Measurements from ENCODE around the gene ESF1. TPM values are rescaled to one million over a fixed set of nuclear protein-coding genes. Genes with fewer than 3 reads are reported as not detected.
"Not testable (repeated sequence)": the region's sequence is repeated elsewhere in the genome, so short reads cannot be mapped to it uniquely, and the experiment has no call there.

Gene ESF1
- total RNA-seq, 1 donor from 2014 or later, result 27.2 TPM

DNA sequence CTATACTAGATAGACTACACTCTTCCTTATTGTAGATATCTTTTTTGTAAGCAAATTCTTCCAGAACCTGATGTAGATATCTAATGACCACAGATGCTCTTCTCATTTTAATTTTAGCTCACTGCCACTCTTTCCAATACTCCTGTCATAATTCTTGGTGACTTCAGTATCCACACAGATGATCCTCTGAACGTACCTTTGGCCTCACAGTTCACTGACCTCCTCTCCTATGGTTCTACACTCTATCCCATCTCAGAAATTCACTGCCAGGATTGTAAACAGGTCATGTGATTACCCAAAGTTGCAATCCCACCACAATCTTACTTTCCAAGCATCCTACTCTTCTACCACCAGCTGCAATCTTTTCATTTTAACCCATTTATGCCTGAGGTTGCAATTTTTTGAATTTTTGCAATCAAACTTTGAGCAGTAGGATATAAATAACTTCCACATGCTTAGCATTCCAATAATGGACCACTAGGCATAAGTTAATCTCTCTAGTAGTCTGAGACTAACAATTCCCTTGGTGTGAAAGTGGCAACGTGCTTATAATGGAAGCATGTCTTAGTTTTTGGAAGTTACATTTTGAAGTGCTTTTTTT lies 31.2 kb downstream of the ESF1 start:
- Mint-ChIP-seq H3K27me3 (ENCODE audit: low read depth) (no peaks in the 10 kb centered on the region), H3K27ac (no peak overlapping the region)
- intact Hi-C loops (cut with micrococcal nuclease), result no loop called here

DNA sequence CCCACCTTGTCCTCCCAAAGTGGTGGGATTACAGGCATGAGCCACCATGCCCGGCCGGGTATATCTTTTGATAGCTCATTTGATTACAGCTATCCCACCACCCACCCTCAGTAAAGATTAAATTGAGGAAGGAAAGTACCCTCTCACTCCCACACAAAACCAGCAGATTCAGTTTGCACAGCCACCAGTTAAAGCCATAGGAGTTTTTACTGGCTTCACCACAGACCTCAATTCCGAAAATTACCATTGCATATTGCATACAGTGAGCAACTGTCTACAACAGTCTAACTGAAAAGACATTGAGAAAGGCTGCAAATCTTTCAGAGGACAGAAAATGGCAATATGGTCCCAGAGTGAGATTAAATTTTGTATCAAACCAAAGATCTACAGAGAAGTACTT lies 34.9 kb downstream of the ESF1 start:
- Mint-ChIP-seq H3K9me3 (no peaks in the 10 kb centered on the region), H3K27me3 (ENCODE audit: low read depth) (no peaks in the 10 kb centered on the region), H3K27ac (no peak overlapping the region), H3K4me3 (ENCODE audit: low read depth) (no peak overlapping the region), H3K4me1 (ENCODE audit: low read depth) (no peaks in the 10 kb centered on the region), H3K36me3 (ENCODE audit: low read depth) (peaks cover 11% of the 10 kb centered on the region)
- DNase-seq (ENCODE audit: low spot score), result no peak
- intact Hi-C loops (cut with micrococcal nuclease), result no loop called here

More for the DNA sequence above, 31.2 kb downstream of the ESF1 start:
- no peak overlapping the region for H3K4me3 Mint-ChIP-seq (ENCODE audit: low read depth)
- DNase-seq (ENCODE audit: low spot score), result no peak
- peaks cover 17% of the 10 kb centered on the region for H3K36me3 Mint-ChIP-seq (ENCODE audit: low read depth)
- no peaks in the 10 kb centered on the region for H3K9me3 Mint-ChIP-seq
- H3K4me1 Mint-ChIP-seq (ENCODE audit: low read depth), result no peaks in the 10 kb centered on the region

DNA sequence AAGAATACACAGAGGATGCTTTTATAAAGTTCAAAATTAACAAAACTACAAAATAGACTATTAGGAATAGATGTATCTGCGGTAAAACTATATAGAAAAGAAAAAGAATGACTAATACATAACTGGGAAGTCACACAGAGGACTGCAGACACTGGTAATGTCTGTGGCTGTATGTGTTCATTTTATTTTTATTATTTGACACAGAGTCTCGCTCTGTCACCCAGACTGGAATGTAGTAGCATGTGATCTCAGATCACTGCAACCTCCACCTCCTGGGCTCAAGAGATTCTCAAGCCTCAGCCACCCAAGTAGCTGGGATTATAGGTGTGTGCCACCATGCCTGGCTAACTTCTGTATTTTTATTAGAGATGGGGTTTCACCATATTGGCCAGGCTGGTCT lies 38.9 kb downstream of the ESF1 start:
- peaks cover 12% of the 10 kb centered on the region for H3K9me3 Mint-ChIP-seq
- intact Hi-C loops (cut with micrococcal nuclease), result no loop called here
- peaks cover 42% of the 10 kb centered on the region for H3K36me3 Mint-ChIP-seq (ENCODE audit: low read depth)
- H3K4me3 Mint-ChIP-seq (ENCODE audit: low read depth), result no peak overlapping the region
- peaks cover 14% of the 10 kb centered on the region for H3K4me1 Mint-ChIP-seq (ENCODE audit: low read depth)
- no peak overlapping the region for H3K27ac Mint-ChIP-seq
- H3K27me3 Mint-ChIP-seq (ENCODE audit: low read depth), result no peaks in the 10 kb centered on the region
- no peak for DNase-seq (ENCODE audit: low spot score)

GRCh38 chr20:13744352-13744751 lies 40.4 kb downstream of the ESF1 start:
- Mint-ChIP-seq H3K36me3 (ENCODE audit: low read depth) (peaks cover 52% of the 10 kb centered on the region), H3K27ac (no peak overlapping the region)
- intact Hi-C loops (cut with micrococcal nuclease), result no loop called here

DNA sequence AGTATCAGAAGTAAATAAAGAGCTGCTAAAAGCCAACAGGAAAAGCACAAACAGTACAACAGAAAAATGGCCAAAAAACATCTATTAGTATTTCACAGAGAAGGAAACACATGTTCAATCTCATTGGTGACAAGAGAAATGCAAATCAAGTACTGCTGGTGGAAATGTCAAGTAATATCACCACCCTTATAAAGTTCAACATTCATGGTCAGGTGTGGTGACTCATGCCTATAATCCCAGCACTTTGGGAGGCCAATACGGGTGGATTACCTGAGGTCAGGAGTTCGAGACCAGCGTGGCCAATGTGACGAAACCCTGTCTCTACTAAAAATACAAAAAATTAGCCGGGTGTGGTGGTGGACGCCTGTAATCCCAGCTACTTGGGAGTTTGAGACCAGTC lies 42.8 kb downstream of the ESF1 start:
- H3K36me3 Mint-ChIP-seq (ENCODE audit: low read depth), result peaks cover 61% of the 10 kb centered on the region
- no peak overlapping the region for H3K4me3 Mint-ChIP-seq (ENCODE audit: low read depth)
- H3K9me3 Mint-ChIP-seq, result peaks cover 20% of the 10 kb centered on the region
- peaks cover 17% of the 10 kb centered on the region for H3K4me1 Mint-ChIP-seq (ENCODE audit: low read depth)
- no peak for DNase-seq (ENCODE audit: low spot score)
- no peak overlapping the region for H3K27ac Mint-ChIP-seq
- H3K27me3 Mint-ChIP-seq (ENCODE audit: low read depth), result no peaks in the 10 kb centered on the region
- intact Hi-C loops (cut with micrococcal nuclease), result no loop called here

More at GRCh38 chr20:13744352-13744751, 40.4 kb downstream of the ESF1 start:
- Mint-ChIP-seq H3K27me3 (ENCODE audit: low read depth) (no peaks in the 10 kb centered on the region), H3K4me3 (ENCODE audit: low read depth) (no peak overlapping the region), H3K9me3 (peaks cover 20% of the 10 kb centered on the region), H3K4me1 (ENCODE audit: low read depth) (peaks cover 17% of the 10 kb centered on the region)
- DNase-seq (ENCODE audit: low spot score), result no peak

DNA sequence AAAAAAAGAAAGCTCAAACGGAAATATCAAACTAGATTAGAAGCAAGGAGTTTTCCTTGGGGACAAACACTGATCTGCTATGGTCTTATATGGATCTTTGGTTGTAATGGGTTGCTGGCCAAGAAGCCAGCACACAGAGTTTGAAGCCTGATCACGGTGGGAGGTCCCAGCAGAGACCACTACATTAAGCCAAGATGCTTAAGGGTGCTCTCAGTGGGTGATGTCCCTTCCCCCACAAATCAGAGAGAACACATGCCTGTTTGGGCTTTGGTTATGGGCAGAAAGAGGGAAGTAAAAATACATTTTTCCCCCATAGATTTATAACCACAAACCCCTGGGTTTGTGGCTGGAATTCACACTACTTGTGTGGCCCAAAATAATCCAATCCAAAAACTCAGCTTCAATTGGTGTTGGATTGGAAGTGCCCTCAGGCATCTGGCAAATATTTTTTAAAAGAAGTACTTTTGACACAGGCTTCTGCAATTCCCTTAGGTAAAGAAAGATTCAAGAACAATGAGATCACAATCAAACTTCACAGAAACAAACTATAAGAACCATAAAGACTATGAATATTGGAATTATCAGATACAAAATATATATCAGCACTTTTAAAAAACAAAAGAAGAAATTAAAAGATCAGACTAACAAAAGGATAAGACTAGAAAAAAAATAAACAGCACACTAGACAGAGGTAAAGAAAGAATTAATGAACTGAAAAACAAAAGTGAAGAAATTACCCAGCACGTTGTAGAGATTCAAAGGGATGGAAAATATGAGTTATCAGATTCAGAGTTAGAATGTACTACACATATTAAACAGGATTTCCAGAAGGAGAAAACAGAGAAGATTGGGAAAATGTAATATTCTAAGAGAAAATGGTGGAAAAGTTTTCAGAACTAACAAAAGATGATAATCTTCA lies 44.7 kb downstream of the ESF1 start:
- H3K9me3 Mint-ChIP-seq, result peaks cover 20% of the 10 kb centered on the region
- peaks cover 17% of the 10 kb centered on the region for H3K4me1 Mint-ChIP-seq (ENCODE audit: low read depth)
- peak overlapping the region; percentile 12 for H3K27ac Mint-ChIP-seq
- H3K27me3 Mint-ChIP-seq (ENCODE audit: low read depth), result no peaks in the 10 kb centered on the region
- peaks cover 68% of the 10 kb centered on the region for H3K36me3 Mint-ChIP-seq (ENCODE audit: low read depth)
- DNase-seq (ENCODE audit: low spot score), result no peak
- no peak overlapping the region for H3K4me3 Mint-ChIP-seq (ENCODE audit: low read depth)
- intact Hi-C loops (cut with micrococcal nuclease), result no loop called here

- intact Hi-C loops (cut with micrococcal nuclease); H3K27ac Mint-ChIP-seq; H3K4me3 Mint-ChIP-seq (ENCODE audit: low read depth); H3K27me3 Mint-ChIP-seq (ENCODE audit: low read depth); DNase-seq (ENCODE audit: low spot score): not testable (repeated sequence)
- peaks cover 20% of the 10 kb centered on the region for H3K9me3 Mint-ChIP-seq
- peaks cover 13% of the 10 kb centered on the region for H3K4me1 Mint-ChIP-seq (ENCODE audit: low read depth)
- peaks cover 68% of the 10 kb centered on the region for H3K36me3 Mint-ChIP-seq (ENCODE audit: low read depth)
These were observed 46.5 kb downstream of the ESF1 start for GRCh38 chr20:13738187-13738586.

GRCh38 chr20:13736436-13737191 lies 48.1 kb downstream of the ESF1 start:
- peaks cover 17% of the 10 kb centered on the region for H3K9me3 Mint-ChIP-seq
- no peak for DNase-seq (ENCODE audit: low spot score)
- intact Hi-C loops (cut with micrococcal nuclease), result no loop called here
- H3K36me3 Mint-ChIP-seq (ENCODE audit: low read depth), result peaks cover 69% of the 10 kb centered on the region
- H3K27ac Mint-ChIP-seq, result no peak overlapping the region
- H3K4me3 Mint-ChIP-seq (ENCODE audit: low read depth), result no peak overlapping the region
- H3K4me1 Mint-ChIP-seq (ENCODE audit: low read depth), result peaks cover 11% of the 10 kb centered on the region
- H3K27me3 Mint-ChIP-seq (ENCODE audit: low read depth), result no peaks in the 10 kb centered on the region

DNA sequence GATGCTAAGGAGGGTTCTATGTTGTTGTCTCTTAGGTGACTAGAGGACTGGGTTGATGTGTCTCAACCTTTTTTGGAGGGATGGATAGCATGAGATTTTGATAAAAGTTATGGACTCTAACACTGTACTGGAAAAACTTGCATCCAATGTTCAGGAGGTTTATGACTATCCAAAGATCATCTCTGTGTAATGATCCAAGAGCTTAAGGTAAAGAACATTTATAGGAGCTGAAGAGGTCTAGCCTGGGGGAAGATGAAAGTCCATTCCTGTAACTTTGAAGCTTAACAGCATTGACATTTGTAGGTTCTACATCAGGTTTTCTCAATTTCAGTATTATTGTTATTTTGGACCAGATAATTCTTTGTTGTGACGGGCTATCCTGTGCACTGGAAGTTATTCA lies 48.9 kb downstream of the ESF1 start:
- intact Hi-C loops (cut with micrococcal nuclease), result no loop called here
- no peak overlapping the region for H3K27ac Mint-ChIP-seq
- H3K4me3 Mint-ChIP-seq (ENCODE audit: low read depth), result no peak overlapping the region
- peaks cover 9% of the 10 kb centered on the region for H3K9me3 Mint-ChIP-seq
- no peak for DNase-seq (ENCODE audit: low spot score)
- peaks cover 3% of the 10 kb centered on the region for H3K4me1 Mint-ChIP-seq (ENCODE audit: low read depth)
- H3K36me3 Mint-ChIP-seq (ENCODE audit: low read depth), result peaks cover 69% of the 10 kb centered on the region
- H3K27me3 Mint-ChIP-seq (ENCODE audit: low read depth), result no peaks in the 10 kb centered on the region

DNA sequence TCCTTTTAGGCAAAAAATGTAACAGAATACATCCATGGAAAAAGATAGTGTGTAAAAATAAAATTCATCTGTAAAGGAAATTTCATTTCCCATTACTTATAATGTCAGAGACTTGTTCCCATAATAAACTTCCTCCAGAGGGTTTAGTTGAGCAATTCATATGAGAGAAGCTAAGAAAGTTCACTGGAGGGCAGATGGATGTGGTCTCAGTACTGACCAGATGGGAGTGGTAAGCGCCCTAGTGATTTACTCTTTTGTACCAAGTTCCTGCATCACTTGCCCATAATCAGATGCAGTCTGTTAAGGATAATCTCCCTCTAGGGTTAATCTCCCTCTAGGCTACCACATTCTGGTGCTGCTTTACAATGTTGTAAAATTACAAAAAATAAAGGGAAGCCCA lies 61.7 kb downstream of the ESF1 start:
- Mint-ChIP-seq H3K9me3 (no peaks in the 10 kb centered on the region), H3K4me3 (ENCODE audit: low read depth) (no peak overlapping the region), H3K4me1 (ENCODE audit: low read depth) (peaks cover 3% of the 10 kb centered on the region), H3K27ac (no peak overlapping the region), H3K27me3 (ENCODE audit: low read depth) (no peaks in the 10 kb centered on the region), H3K36me3 (ENCODE audit: low read depth) (peaks cover 22% of the 10 kb centered on the region)
- no peak for DNase-seq (ENCODE audit: low spot score)
- intact Hi-C loops (cut with micrococcal nuclease), result no loop called here

GRCh38 chr20:13718171-13718570 lies 66.5 kb downstream of the ESF1 start:
- Mint-ChIP-seq H3K4me1 (ENCODE audit: low read depth) (peaks cover 5% of the 10 kb centered on the region), H3K36me3 (ENCODE audit: low read depth) (peaks cover 46% of the 10 kb centered on the region), H3K4me3 (ENCODE audit: low read depth) (no peak overlapping the region), H3K27ac (no peak overlapping the region), H3K27me3 (ENCODE audit: low read depth) (no peaks in the 10 kb centered on the region), H3K9me3 (no peaks in the 10 kb centered on the region)
- intact Hi-C loops (cut with micrococcal nuclease), result loop anchor here (10.0 kb wide), 1 partner anchor 83 kb away; the partner anchor contains the start of gene TASP1
- DNase-seq (ENCODE audit: low spot score), result no peak

DNA sequence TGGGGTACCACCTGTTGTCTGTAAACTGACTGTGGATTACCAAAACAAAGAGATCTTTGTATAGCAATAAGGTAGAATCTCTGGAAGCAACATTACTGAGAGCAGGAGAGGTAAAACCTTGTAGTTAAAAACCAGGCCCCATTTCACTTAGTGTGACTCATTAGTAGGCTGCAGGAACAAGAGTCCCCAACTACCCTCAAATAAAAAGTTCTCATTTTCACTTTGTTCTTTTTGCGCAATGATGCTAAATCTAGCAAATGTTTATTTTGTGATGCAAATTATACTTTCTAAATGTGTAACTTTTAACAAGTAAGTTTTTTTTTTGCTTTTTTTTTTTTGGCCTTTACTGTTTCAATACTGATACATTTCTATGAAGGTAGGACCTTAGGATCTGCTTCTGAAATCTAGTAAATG lies 67.1 kb downstream of the ESF1 start:
- Mint-ChIP-seq H3K36me3 (ENCODE audit: low read depth) (peaks cover 46% of the 10 kb centered on the region), H3K4me1 (ENCODE audit: low read depth) (peaks cover 5% of the 10 kb centered on the region), H3K27me3 (ENCODE audit: low read depth) (no peaks in the 10 kb centered on the region), H3K27ac (no peak overlapping the region), H3K4me3 (ENCODE audit: low read depth) (no peak overlapping the region), H3K9me3 (no peaks in the 10 kb centered on the region)
- DNase-seq (ENCODE audit: low spot score), result no peak
- intact Hi-C loops (cut with micrococcal nuclease), result loop anchor here (10.0 kb wide), 1 partner anchor 83 kb away; the partner anchor contains the start of gene TASP1

Measured in activated T-helper 2 cell treated with anti-CD3 and anti-CD28 coated beads, Interferon-gamma antibody, Interleukin-2, Interleukin-4, amounts not matched to agents 10 μg/mL and 5 μg/mL and 100 μg/mL, durations not matched to agents 14 hours and 24 hours and 36 hours (primary cell).